ENCODE data around the gene IFIT1. TPM values are rescaled to one million over a fixed set of nuclear protein-coding genes. Genes with fewer than 3 reads are reported as not detected.

The IFIT1 gene
- polyA plus RNA-seq, 1 donor (not counting 4 experiments of a cell fraction or from before 2014, with no cell fraction given): 140 TPM

- no peak overlapping the region for H3K4me2 ChIP-seq (ENCODE audit: control insufficient read depth, extremely low read depth, insufficient read depth, low read depth, low read length)
- dilution Hi-C loops (cut with MboI; ENCODE audit: extremely low pct_ligation_motif_present, low sequenced_read_pairs): no loop called here
- TF ChIP-seq CTCF (optimal IDR thresholded peaks at IDR 0.05 in 1 of 3, IDR thresholded peaks at IDR 0.05 in 1 of 3, conservative IDR thresholded peaks at IDR 0.05 in 1 of 3; ENCODE audit: extremely low read depth in 1 of 3, insufficient read depth in 2 of 3, low read length in 3 of 3): no peak
- TF ChIP-seq EZH2 (IDR thresholded peaks at IDR 0.05; ENCODE audit: low read length): no peak
Observed at GRCh38 chr10:89357096-89357495, 35.3 kb upstream of the IFIT1 start.

GRCh38 chr10:89357975-89358374 is 34.4 kb upstream of the IFIT1 start:
- peaks cover 5% of the 10 kb centered on the region for H3K4me1 ChIP-seq (ENCODE audit: control insufficient read depth, extremely low read depth, insufficient read depth, low read length)
- DNase-seq (ENCODE audit: low read depth, low spot score) (no peak), FAIRE-seq (no peak)
- H2AFZ ChIP-seq (ENCODE audit: control insufficient read depth, low read length): no peak overlapping the region
- H4K20me1 ChIP-seq (ENCODE audit: control insufficient read depth, extremely low read depth, insufficient read depth, low read length): no peaks in the 10 kb centered on the region
- H3K4me2 ChIP-seq (ENCODE audit: control insufficient read depth, extremely low read depth, insufficient read depth, low read depth, low read length): no peak overlapping the region
- no peaks in the 10 kb centered on the region for H3K27me3 ChIP-seq (ENCODE audit: control insufficient read depth, extremely low read depth, insufficient read depth, low read length)
- H3K36me3 ChIP-seq (ENCODE audit: control insufficient read depth in 2 of 2, extremely low read depth in 1 of 2, insufficient read depth in 2 of 2, low read length in 2 of 2): no peaks in the 10 kb centered on the region
- H3K9me1 ChIP-seq (ENCODE audit: control insufficient read depth, extremely low read depth, insufficient read depth, low read length): no peaks in the 10 kb centered on the region
- no peak overlapping the region for H3K4me3 ChIP-seq (ENCODE audit: control insufficient read depth in 2 of 3, extremely low read depth in 1 of 3, insufficient read depth in 2 of 3, low read depth in 1 of 3, low read length in 3 of 3)
- no peaks in the 10 kb centered on the region for H3K79me2 ChIP-seq (ENCODE audit: control insufficient read depth, insufficient read depth, low read length)
- H3K9me3 ChIP-seq (ENCODE audit: control insufficient read depth, low read depth, low read length): no peaks in the 10 kb centered on the region
- H3K27ac ChIP-seq (ENCODE audit: control insufficient read depth, insufficient read depth, low read length): no peak overlapping the region
- no peak overlapping the region for H3K9ac ChIP-seq (ENCODE audit: control insufficient read depth, extremely low read depth, insufficient read depth, low read length)
- dilution Hi-C loops (cut with MboI; ENCODE audit: extremely low pct_ligation_motif_present, low sequenced_read_pairs): no loop called here
- TF ChIP-seq EZH2 (IDR thresholded peaks at IDR 0.05; ENCODE audit: low read length) (no peak), CTCF (optimal IDR thresholded peaks at IDR 0.05 in 1 of 3, IDR thresholded peaks at IDR 0.05 in 1 of 3, conservative IDR thresholded peaks at IDR 0.05 in 1 of 3; ENCODE audit: extremely low read depth in 1 of 3, insufficient read depth in 2 of 3, low read length in 3 of 3) (no peak)

More at GRCh38 chr10:89357096-89357495, 35.3 kb upstream of the IFIT1 start:
- Histone ChIP-seq H3K9ac (ENCODE audit: control insufficient read depth, extremely low read depth, insufficient read depth, low read length) (no peak overlapping the region), H3K9me1 (ENCODE audit: control insufficient read depth, extremely low read depth, insufficient read depth, low read length) (no peaks in the 10 kb centered on the region), H3K36me3 (ENCODE audit: control insufficient read depth in 2 of 2, extremely low read depth in 1 of 2, insufficient read depth in 2 of 2, low read length in 2 of 2) (no peaks in the 10 kb centered on the region), H3K27ac (ENCODE audit: control insufficient read depth, insufficient read depth, low read length) (no peak overlapping the region), H3K9me3 (ENCODE audit: control insufficient read depth, low read depth, low read length) (no peaks in the 10 kb centered on the region), H4K20me1 (ENCODE audit: control insufficient read depth, extremely low read depth, insufficient read depth, low read length) (no peaks in the 10 kb centered on the region), H3K4me3 (ENCODE audit: control insufficient read depth in 2 of 3, extremely low read depth in 1 of 3, insufficient read depth in 2 of 3, low read depth in 1 of 3, low read length in 3 of 3) (no peak overlapping the region), H3K79me2 (ENCODE audit: control insufficient read depth, insufficient read depth, low read length) (no peaks in the 10 kb centered on the region), H3K27me3 (ENCODE audit: control insufficient read depth, extremely low read depth, insufficient read depth, low read length) (no peaks in the 10 kb centered on the region), H3K4me1 (ENCODE audit: control insufficient read depth, extremely low read depth, insufficient read depth, low read length) (peaks cover 12% of the 10 kb centered on the region), H2AFZ (ENCODE audit: control insufficient read depth, low read length) (no peak overlapping the region)
- FAIRE-seq (no peak), DNase-seq (ENCODE audit: low read depth, low spot score) (no peak)
